Effector memory CD8-positive, alpha-beta T cell (primary cell): Measurements from ENCODE around the gene PRKCE.

ENCODE experiments used
- ATAC-seq: fragments of 150-1000 bp; cut with Tn5 transposase; replicated peaks from 2 replicates; pipeline ENCODE4 v1.10.0; 2021; ENCODE audit warnings: mild to moderate bottlenecking, moderate library complexity
- DNase-seq, 3 experiments: peaks; one replicate each; pipeline ENCODE4 v3.0.0; 2021
- H3K27ac Mint-ChIP-seq, 2 donors: one replicate each; pipeline ENCODE4 v1.8.0; 2022; ENCODE audit warnings: mild to moderate bottlenecking in 2 of 2, mixed read lengths in 2 of 2, moderate library complexity in 2 of 2
- H3K27me3 Mint-ChIP-seq, 2 donors: one replicate each; pipeline ENCODE4 v1.8.0; 2022; ENCODE audit warnings: mixed read lengths in 2 of 2
- H3K36me3 Mint-ChIP-seq: one replicate; pipeline ENCODE4 v1.8.0; 2022; ENCODE audit warnings: mild to moderate bottlenecking, moderate library complexity, mixed read lengths; ENCODE audit not compliant: insufficient read depth
- H3K4me1 Mint-ChIP-seq, 2 donors: one replicate each; pipeline ENCODE4 v1.8.0; 2022; ENCODE audit warnings: low read depth in 2 of 2, mixed read lengths in 2 of 2
- H3K4me3 Mint-ChIP-seq, 2 donors: one replicate each; pipeline ENCODE4 v1.8.0; 2022; ENCODE audit warnings: mild to moderate bottlenecking in 2 of 2, mixed read lengths in 2 of 2, moderate library complexity in 2 of 2
- H3K9me3 Mint-ChIP-seq, 2 donors: one replicate each; pipeline ENCODE4 v1.8.0; 2022; ENCODE audit warnings: mixed read lengths in 2 of 2

Gene PRKCE

DNA sequence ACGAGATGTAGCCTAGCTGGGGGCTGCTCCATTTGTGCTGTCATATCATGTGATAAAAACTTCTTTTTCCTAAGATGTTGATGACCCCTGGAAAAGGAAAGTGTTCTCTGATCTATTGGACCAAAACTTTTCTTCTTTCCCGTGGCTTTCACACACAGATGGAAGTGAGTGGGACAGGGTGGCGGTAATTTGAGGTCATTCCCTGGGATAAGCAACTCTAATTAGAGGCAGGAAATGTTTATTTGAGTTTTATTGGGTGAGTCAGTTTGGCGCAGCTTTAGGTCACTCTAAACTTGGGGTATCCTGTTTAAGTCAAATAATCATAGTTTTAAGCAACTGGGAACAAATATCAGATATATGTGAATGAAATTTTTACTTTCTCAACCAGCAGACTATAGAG is 424.8 kb downstream of the PRKCE start:
- ATAC-seq (no peak), DNase-seq (no peak)
- H3K4me1 Mint-ChIP-seq: no peaks in the 10 kb centered on the region
- no peaks in the 10 kb centered on the region for H3K9me3 Mint-ChIP-seq
- no peaks in the 10 kb centered on the region for H3K36me3 Mint-ChIP-seq
- H3K27ac Mint-ChIP-seq: no peak overlapping the region
- no peak overlapping the region for H3K4me3 Mint-ChIP-seq
- H3K27me3 Mint-ChIP-seq: no peaks in the 10 kb centered on the region

DNA sequence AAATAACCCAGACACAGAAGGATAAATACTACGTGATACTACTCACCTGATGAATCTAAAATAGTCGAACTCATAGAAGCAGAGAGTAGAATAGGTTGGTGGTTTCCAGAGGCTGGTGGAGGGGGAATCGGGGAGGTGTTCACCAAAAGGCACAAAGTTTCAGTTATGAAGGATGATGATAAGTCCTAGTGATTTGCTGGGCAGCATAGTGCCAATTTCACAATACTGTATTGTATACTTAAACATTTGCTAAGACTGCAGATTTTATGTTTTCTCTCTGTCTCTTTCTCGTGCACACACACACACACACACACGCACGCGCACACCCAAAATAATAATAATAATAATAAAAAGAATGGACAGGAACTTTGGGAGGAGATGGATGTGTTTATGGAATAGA is 425.4 kb downstream of the PRKCE start:
- no peaks in the 10 kb centered on the region for H3K4me1 Mint-ChIP-seq
- H3K4me3 Mint-ChIP-seq: no peak overlapping the region
- no peaks in the 10 kb centered on the region for H3K36me3 Mint-ChIP-seq
- no peaks in the 10 kb centered on the region for H3K9me3 Mint-ChIP-seq
- H3K27ac Mint-ChIP-seq: no peak overlapping the region
- ATAC-seq (no peak), DNase-seq (no peak)
- H3K27me3 Mint-ChIP-seq: no peaks in the 10 kb centered on the region

DNA sequence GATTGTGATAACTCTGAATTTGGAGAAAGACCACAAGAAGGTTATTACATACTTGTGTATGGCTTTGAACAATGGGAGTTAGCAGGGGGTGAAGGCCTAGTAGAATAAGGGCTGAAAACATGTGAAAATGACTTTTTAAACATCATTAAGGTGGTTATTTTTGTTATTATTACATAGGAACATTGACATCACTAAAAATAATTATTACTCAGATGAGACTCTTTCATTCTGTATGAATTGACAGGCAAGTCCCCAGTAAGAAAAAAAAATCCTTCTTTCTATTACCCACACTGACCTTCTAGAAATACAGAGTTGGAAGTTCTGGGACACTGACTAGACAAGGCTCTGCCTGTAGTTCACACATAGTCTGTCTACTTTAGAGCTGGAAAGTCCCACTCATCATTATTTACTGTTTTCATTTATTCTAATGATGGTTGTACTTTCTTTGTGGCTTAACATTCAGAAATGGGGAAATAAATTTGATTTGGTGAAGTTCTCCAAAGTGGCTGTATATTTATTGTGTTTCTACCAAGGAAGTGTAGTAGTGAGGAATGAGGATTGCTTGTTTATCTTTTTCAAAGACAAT is 426.1 kb downstream of the PRKCE start:
- Mint-ChIP-seq H3K4me1 (peaks cover 0 to 7% of the 10 kb centered on the region in 2 donors), H3K36me3 (no peaks in the 10 kb centered on the region), H3K27me3 (no peaks in the 10 kb centered on the region), H3K27ac (no peak overlapping the region), H3K4me3 (no peak overlapping the region), H3K9me3 (no peaks in the 10 kb centered on the region)
- DNase-seq (no peak), ATAC-seq (no peak)

DNA sequence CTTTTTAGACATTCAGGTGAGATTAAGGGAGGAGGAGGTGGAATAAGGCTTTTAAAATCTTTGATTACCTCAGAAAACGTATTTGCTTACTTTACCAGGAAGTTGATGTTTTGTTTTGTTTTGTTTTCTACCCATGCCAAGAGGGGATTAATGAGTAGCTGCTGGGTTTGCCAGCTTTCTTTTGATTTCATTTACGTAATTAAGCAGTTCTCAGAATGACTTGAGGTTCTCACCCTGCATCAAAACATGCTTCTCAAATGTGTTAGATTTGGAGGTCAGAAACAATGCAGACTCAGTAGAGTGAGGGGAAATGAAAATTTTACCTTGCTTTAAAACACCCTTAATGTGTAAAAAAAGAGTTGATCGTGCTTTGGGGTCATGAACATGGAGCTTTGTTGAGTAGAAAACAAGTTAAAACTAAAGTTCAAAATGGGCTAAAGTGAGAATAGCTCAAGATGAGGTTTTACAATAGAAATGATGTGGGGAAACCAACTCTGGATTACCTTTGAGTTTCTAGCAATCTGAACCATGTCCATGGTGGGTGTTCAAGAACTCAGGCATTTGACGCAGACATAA is 428.6 kb downstream of the PRKCE start:
- no peak for DNase-seq
- H3K4me3 Mint-ChIP-seq: no peak overlapping the region
- peak; percentile 29 for ATAC-seq
- no peaks in the 10 kb centered on the region for H3K36me3 Mint-ChIP-seq
- no peaks in the 10 kb centered on the region for H3K9me3 Mint-ChIP-seq
- H3K27ac Mint-ChIP-seq: peak overlapping the region in 1 of 2 donors; percentile 9
- no peaks in the 10 kb centered on the region for H3K27me3 Mint-ChIP-seq
- H3K4me1 Mint-ChIP-seq: peaks cover 0 to 7% of the 10 kb centered on the region in 2 donors

DNA sequence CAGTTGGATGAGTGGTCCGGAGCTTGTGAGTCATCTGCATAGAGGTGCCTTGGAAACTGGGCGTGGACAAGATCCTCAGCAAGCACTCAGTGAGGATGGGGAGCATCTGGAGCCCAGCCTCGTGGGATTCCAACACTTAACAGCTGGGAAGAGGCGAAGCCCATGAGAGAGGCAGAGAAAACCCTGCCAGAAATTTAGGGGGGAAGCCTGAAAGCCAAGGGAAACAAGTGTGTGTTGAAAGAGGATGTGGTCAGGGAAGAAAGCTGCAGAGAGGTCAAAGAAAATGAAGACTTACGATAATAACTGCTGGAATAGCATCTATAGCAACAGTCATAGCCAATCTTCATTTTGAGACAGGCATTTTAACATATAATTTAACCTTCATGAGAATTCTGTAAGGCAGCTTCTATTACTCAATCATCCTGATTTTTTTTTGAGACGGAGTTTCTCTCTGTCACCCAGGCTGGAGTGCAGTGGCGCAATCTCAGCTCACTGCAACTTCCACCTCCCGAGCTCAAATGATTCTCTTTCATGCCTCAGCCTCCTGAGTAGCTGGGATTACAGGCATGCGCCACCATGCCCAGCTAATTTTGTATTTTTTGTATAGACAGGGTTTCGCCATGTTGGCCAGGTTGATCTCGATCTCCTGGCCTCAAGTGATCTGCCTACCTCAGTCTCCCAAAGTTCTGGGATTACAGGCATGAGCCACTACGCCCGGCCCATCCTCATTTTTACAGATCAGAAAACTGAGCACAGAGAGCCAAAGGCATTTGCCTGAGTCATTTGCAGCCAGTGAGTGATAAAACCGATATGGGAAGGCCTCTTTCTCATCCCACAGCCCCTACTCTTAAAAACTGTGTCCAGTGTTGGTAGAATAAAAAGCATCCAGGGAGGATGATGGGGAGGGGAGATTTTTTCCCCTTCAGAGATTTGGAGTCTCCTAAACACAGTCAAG is 431.3 kb downstream of the PRKCE start:
- ATAC-seq (no peak), DNase-seq (no peak)
- H3K9me3 Mint-ChIP-seq: no peaks in the 10 kb centered on the region
- H3K4me3 Mint-ChIP-seq: no peak overlapping the region
- H3K27me3 Mint-ChIP-seq: no peaks in the 10 kb centered on the region
- H3K27ac Mint-ChIP-seq: no peak overlapping the region
- no peaks in the 10 kb centered on the region for H3K36me3 Mint-ChIP-seq
- H3K4me1 Mint-ChIP-seq: peaks cover 0 to 7% of the 10 kb centered on the region in 2 donors

DNA sequence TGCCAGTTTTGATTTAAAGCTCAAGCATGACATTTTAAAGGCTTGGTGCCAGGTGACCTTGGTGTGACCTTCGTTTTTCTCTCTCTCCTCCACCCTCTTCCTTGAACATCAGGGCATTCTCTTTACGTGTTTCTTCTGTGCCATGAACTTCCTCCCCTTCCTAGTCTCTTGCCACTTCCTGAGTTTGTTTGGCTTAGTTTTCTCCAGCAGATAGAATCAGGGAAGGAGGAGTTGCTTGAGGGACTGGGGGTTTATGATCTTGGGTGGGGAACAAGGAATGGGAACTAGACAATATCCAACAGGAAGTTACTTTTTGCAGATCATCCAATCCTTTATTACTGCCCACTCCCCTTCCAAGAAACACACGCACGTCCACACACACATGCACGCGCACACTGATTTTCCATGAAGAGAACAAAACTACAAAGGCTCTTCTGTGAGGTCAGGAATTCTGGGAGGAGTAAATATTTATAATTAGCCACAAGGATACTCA is 435.1 kb downstream of the PRKCE start:
- Mint-ChIP-seq H3K27ac (no peak overlapping the region), H3K4me1 (peaks cover 0 to 7% of the 10 kb centered on the region in 2 donors), H3K9me3 (no peaks in the 10 kb centered on the region), H3K36me3 (peaks cover 4% of the 10 kb centered on the region), H3K27me3 (no peaks in the 10 kb centered on the region), H3K4me3 (no peak overlapping the region)
- ATAC-seq: no peak
- no peak for DNase-seq

- ATAC-seq (no peak), DNase-seq (no peak)
- Mint-ChIP-seq H3K4me1 (peaks cover 0 to 1% of the 10 kb centered on the region in 2 donors), H3K27ac (no peak overlapping the region), H3K27me3 (no peaks in the 10 kb centered on the region), H3K9me3 (no peaks in the 10 kb centered on the region), H3K4me3 (no peak overlapping the region), H3K36me3 (peaks cover 4% of the 10 kb centered on the region)
These were observed 436.0 kb downstream of the PRKCE start for GRCh38 chr2:46087492-46087891.

DNA sequence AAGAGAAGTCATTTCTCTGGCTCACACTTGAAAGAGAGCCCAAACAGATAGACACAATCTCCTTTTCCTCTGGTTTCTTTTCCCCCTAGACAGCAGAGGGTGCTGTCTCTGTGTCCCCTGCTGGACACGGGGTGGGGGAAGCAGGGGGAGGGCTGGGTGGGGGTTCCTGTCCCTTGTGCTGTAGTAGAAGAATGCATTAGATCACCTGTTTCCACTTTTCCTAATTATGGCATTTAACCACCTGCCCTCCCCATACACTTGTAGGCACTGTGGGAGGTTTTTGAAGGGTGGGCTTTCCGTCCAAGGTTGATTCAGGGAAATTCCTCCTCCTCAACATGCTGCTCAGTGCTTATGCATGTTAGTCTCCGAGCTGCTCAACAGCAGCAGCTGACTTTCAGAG is 439.5 kb downstream of the PRKCE start:
- Mint-ChIP-seq H3K9me3 (no peaks in the 10 kb centered on the region), H3K4me1 (no peaks in the 10 kb centered on the region), H3K4me3 (no peak overlapping the region), H3K27me3 (no peaks in the 10 kb centered on the region), H3K36me3 (peaks cover 4% of the 10 kb centered on the region), H3K27ac (no peak overlapping the region)
- DNase-seq (no peak), ATAC-seq (no peak)

- peak overlapping the region in 1 of 2 donors; percentile 15 for H3K27ac Mint-ChIP-seq
- H3K9me3 Mint-ChIP-seq: no peaks in the 10 kb centered on the region
- no peak overlapping the region for H3K4me3 Mint-ChIP-seq
- no peak for ATAC-seq
- H3K36me3 Mint-ChIP-seq: peaks cover 4% of the 10 kb centered on the region
- H3K27me3 Mint-ChIP-seq: no peaks in the 10 kb centered on the region
- H3K4me1 Mint-ChIP-seq: no peaks in the 10 kb centered on the region
- no peak for DNase-seq
These were observed 440.6 kb downstream of the PRKCE start for GRCh38 chr2:46091961-46092667.

DNA sequence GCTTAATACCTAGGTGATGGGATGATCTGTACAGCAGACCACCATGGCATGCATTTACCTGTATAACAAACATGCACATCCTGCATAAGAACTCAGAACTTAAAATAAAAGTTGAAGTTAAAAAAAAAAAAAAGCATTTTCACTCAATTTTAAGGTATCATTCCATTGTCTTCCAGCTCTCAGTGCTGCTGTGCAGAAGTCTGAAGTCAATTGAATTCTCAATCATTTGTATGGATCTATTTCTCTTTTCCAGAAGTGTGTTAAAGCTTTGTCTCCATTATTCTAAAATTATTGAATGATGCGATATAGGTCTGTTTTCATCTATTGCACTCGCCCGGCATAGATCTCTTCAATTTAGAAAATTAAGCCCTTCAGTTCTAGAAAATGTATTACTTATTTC is 443.2 kb downstream of the PRKCE start:
- H3K27ac Mint-ChIP-seq: no peak overlapping the region

GRCh38 chr2:46095830-46096229 is 444.4 kb downstream of the PRKCE start:
- Mint-ChIP-seq H3K27ac (no peak overlapping the region), H3K4me3 (no peak overlapping the region), H3K9me3 (no peaks in the 10 kb centered on the region), H3K27me3 (no peaks in the 10 kb centered on the region), H3K36me3 (no peaks in the 10 kb centered on the region), H3K4me1 (no peaks in the 10 kb centered on the region)
- DNase-seq (no peak), ATAC-seq (no peak)

More for the DNA sequence above, 443.2 kb downstream of the PRKCE start:
- Mint-ChIP-seq H3K27me3 (no peaks in the 10 kb centered on the region), H3K36me3 (no peaks in the 10 kb centered on the region), H3K9me3 (no peaks in the 10 kb centered on the region), H3K4me1 (no peaks in the 10 kb centered on the region), H3K4me3 (no peak overlapping the region)
- no peak for ATAC-seq
- no peak for DNase-seq

GRCh38 chr2:46096260-46096659 is 444.8 kb downstream of the PRKCE start:
- DNase-seq (no peak), ATAC-seq (no peak)
- Mint-ChIP-seq H3K4me1 (peaks cover 0 to 4% of the 10 kb centered on the region in 2 donors), H3K4me3 (no peak overlapping the region), H3K9me3 (no peaks in the 10 kb centered on the region), H3K36me3 (no peaks in the 10 kb centered on the region), H3K27me3 (no peaks in the 10 kb centered on the region), H3K27ac (no peak overlapping the region)

- H3K9me3 Mint-ChIP-seq: no peaks in the 10 kb centered on the region
- H3K27me3 Mint-ChIP-seq: no peaks in the 10 kb centered on the region
- no peak overlapping the region for H3K27ac Mint-ChIP-seq
- H3K36me3 Mint-ChIP-seq: no peaks in the 10 kb centered on the region
- ATAC-seq (no peak), DNase-seq (no peak)
- H3K4me1 Mint-ChIP-seq: peaks cover 0 to 5% of the 10 kb centered on the region in 2 donors
- no peak overlapping the region for H3K4me3 Mint-ChIP-seq
These were observed 446.4 kb downstream of the PRKCE start for GRCh38 chr2:46097714-46098480.
